WTC11 (cell line): ENCODE measurements around the gene CPLANE1.

Experiments used
- ETV6 ChIP-seq: sonication (generic); formaldehyde crosslinking; IDR thresholded peaks from 2 replicates; pipeline ENCODE4 v1.8.1; 2022; ENCODE audit warnings: mild to moderate bottlenecking, missing genetic modification reagents
- FOXJ3 ChIP-seq: sonication (generic); formaldehyde crosslinking; IDR thresholded peaks from 2 replicates; pipeline ENCODE4 v1.9.0; 2021; ENCODE audit warnings: missing genetic modification reagents, mild to moderate bottlenecking, borderline replicate concordance
- FOXP1 ChIP-seq: sonication (generic); formaldehyde crosslinking; IDR thresholded peaks from 2 replicates; pipeline ENCODE4 v1.8.0; 2022; ENCODE audit warnings: missing genetic modification reagents, mild to moderate bottlenecking, moderate library complexity, borderline replicate concordance
- KAT7 ChIP-seq: sonication (generic); formaldehyde crosslinking; IDR thresholded peaks from 2 replicates; pipeline ENCODE4 v1.8.1; 2023; ENCODE audit warnings: missing genetic modification reagents, mild to moderate bottlenecking, borderline replicate concordance
- NFYB ChIP-seq: sonication (generic); formaldehyde crosslinking; conservative IDR thresholded peaks from 2 replicates; pipeline ENCODE4 v1.8.0; 2022; ENCODE audit warnings: low read depth, missing genetic modification reagents
- NR3C1 ChIP-seq: sonication (generic); formaldehyde crosslinking; conservative IDR thresholded peaks from 2 replicates; pipeline ENCODE4 v1.8.1; 2023; ENCODE audit warnings: low read depth, mild to moderate bottlenecking, missing genetic modification reagents
- RELA ChIP-seq: sonication (generic); formaldehyde crosslinking; IDR thresholded peaks from 2 replicates; pipeline ENCODE4 v1.8.1; 2022; ENCODE audit warnings: missing genetic modification reagents, mild to moderate bottlenecking, borderline replicate concordance
- TCF7 ChIP-seq: sonication (generic); formaldehyde crosslinking; IDR thresholded peaks from 2 replicates; pipeline ENCODE4 v1.8.0; 2022; ENCODE audit warnings: mild to moderate bottlenecking, low read depth, missing genetic modification reagents, moderate library complexity
- ZNF232 ChIP-seq: sonication (generic); formaldehyde crosslinking; IDR thresholded peaks from 2 replicates; pipeline ENCODE4 v1.8.0; 2022; ENCODE audit warnings: mild to moderate bottlenecking, missing genetic modification reagents
- TF ChIP-seq, protein P1 (sequence below): fragments of 200-600 bp; IDR thresholded peaks from 2 replicates; pipeline ENCODE4 v1.8.0; 2022; ENCODE audit warnings: antibody characterized with exemption
- TF ChIP-seq, protein P2 (sequence below): sonication (generic); formaldehyde crosslinking; IDR thresholded peaks from 2 replicates; pipeline ENCODE4 v1.8.0; 2022; ENCODE audit warnings: mild to moderate bottlenecking, missing genetic modification reagents
- TF ChIP-seq, protein P3 (sequence below): sonication (generic); formaldehyde crosslinking; IDR thresholded peaks from 2 replicates; pipeline ENCODE4 v1.8.0; 2022; ENCODE audit warnings: missing genetic modification reagents

DNA sequence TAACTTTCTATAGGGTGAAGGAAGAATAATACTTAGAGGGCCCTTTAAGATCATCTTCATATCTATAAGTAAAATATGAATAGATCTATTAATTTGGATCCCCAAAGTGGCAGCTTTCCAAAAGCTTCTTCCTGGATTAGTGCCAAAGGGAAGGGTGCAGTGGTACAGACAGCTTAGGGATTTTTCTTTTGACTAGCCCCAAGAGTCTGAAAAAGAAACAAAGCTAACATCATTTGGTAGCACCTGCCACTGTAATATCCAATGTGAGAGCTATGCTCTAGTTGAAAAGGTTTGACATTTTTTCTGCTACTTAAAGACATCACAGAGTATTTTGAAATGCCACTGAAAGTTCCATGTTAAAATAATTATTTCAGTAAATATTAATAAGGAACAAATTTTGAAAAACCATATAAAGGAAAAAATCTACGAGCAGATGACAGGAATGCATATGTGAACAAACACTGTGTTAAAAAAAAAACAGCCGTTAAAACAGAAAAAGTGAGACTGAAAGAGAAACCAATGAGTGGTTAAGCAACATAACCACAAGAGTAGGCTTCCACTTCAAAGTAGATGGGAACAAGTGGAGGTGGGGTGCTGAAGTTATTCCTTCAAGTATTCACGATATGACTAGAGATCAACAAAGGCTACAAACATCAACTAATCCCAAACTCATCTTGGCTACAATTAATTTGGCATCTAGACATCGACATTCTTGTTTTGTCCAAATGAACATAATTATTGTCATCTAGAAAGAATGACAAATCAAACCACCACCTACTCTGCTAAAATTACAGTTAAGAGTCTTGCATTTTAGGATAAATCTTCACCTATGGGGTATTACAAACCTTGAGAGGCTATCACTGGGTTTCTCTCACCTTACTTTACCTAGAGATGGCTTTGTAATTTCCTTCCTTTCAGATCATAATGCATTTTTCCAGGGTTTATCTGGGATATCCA, 137.5 kb downstream of the CPLANE1 start:
- TF ChIP-seq, protein P1, sequence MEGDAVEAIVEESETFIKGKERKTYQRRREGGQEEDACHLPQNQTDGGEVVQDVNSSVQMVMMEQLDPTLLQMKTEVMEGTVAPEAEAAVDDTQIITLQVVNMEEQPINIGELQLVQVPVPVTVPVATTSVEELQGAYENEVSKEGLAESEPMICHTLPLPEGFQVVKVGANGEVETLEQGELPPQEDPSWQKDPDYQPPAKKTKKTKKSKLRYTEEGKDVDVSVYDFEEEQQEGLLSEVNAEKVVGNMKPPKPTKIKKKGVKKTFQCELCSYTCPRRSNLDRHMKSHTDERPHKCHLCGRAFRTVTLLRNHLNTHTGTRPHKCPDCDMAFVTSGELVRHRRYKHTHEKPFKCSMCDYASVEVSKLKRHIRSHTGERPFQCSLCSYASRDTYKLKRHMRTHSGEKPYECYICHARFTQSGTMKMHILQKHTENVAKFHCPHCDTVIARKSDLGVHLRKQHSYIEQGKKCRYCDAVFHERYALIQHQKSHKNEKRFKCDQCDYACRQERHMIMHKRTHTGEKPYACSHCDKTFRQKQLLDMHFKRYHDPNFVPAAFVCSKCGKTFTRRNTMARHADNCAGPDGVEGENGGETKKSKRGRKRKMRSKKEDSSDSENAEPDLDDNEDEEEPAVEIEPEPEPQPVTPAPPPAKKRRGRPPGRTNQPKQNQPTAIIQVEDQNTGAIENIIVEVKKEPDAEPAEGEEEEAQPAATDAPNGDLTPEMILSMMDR = no peak
- TF ChIP-seq NR3C1 (CRISPR knock-in tag) (no peak), RELA (no peak), FOXJ3 (no peak), TCF7 (CRISPR knock-in tag) (no peak), NFYB (no peak), ZNF232 (CRISPR knock-in tag) (no peak), ETV6 (CRISPR knock-in tag) (no peak), KAT7 (CRISPR knock-in tag) (no peak), FOXP1 (CRISPR knock-in tag) (no peak)
- TF ChIP-seq, protein P2, sequence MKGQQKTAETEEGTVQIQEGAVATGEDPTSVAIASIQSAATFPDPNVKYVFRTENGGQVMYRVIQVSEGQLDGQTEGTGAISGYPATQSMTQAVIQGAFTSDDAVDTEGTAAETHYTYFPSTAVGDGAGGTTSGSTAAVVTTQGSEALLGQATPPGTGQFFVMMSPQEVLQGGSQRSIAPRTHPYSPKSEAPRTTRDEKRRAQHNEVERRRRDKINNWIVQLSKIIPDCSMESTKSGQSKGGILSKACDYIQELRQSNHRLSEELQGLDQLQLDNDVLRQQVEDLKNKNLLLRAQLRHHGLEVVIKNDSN = no peak
- TF ChIP-seq, protein P3, sequence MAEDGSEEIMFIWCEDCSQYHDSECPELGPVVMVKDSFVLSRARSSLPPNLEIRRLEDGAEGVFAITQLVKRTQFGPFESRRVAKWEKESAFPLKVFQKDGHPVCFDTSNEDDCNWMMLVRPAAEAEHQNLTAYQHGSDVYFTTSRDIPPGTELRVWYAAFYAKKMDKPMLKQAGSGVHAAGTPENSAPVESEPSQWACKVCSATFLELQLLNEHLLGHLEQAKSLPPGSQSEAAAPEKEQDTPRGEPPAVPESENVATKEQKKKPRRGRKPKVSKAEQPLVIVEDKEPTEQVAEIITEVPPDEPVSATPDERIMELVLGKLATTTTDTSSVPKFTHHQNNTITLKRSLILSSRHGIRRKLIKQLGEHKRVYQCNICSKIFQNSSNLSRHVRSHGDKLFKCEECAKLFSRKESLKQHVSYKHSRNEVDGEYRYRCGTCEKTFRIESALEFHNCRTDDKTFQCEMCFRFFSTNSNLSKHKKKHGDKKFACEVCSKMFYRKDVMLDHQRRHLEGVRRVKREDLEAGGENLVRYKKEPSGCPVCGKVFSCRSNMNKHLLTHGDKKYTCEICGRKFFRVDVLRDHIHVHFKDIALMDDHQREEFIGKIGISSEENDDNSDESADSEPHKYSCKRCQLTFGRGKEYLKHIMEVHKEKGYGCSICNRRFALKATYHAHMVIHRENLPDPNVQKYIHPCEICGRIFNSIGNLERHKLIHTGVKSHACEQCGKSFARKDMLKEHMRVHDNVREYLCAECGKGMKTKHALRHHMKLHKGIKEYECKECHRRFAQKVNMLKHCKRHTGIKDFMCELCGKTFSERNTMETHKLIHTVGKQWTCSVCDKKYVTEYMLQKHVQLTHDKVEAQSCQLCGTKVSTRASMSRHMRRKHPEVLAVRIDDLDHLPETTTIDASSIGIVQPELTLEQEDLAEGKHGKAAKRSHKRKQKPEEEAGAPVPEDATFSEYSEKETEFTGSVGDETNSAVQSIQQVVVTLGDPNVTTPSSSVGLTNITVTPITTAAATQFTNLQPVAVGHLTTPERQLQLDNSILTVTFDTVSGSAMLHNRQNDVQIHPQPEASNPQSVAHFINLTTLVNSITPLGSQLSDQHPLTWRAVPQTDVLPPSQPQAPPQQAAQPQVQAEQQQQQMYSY (CRISPR knock-in tag) = no peak
